Measurements from ENCODE around the gene LAMTOR1. TPM values are rescaled to one million over a fixed set of nuclear protein-coding genes. Genes with fewer than 3 reads are reported as not detected.

Gene LAMTOR1
- total and polyA plus RNA-seq, 10 of the 15 experiments (the other 5 are each of a cell fraction or from before 2014, with no cell fraction given): 58.8 to 141 (median 110) TPM

- TF ChIP-seq, protein P1, sequence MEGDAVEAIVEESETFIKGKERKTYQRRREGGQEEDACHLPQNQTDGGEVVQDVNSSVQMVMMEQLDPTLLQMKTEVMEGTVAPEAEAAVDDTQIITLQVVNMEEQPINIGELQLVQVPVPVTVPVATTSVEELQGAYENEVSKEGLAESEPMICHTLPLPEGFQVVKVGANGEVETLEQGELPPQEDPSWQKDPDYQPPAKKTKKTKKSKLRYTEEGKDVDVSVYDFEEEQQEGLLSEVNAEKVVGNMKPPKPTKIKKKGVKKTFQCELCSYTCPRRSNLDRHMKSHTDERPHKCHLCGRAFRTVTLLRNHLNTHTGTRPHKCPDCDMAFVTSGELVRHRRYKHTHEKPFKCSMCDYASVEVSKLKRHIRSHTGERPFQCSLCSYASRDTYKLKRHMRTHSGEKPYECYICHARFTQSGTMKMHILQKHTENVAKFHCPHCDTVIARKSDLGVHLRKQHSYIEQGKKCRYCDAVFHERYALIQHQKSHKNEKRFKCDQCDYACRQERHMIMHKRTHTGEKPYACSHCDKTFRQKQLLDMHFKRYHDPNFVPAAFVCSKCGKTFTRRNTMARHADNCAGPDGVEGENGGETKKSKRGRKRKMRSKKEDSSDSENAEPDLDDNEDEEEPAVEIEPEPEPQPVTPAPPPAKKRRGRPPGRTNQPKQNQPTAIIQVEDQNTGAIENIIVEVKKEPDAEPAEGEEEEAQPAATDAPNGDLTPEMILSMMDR (IDR thresholded peaks at IDR 0.05 in 2 of 3, conservative IDR thresholded peaks at IDR 0.05 in 1 of 3; ENCODE audit: control insufficient read depth in 2 of 3, extremely low read depth in 1 of 3, insufficient read depth in 1 of 3, low read depth in 3 of 3, low read length in 3 of 3): no peak
- TF ChIP-seq CHD4 (IDR thresholded peaks at IDR 0.05) (no peak), TAF1 (IDR thresholded peaks at IDR 0.05; ENCODE audit: borderline replicate concordance, low read depth, low read length) (no peak; the same call in 1 of the 2 replicates), RCOR1 (conservative IDR thresholded peaks at IDR 0.05; ENCODE audit: low read depth, low read length) (no peak), MYB (IDR thresholded peaks at IDR 0.05; ENCODE audit: borderline replicate concordance, low read depth, low read length) (peak; percentile 68; the same call in 1 of the 2 replicates), IKZF2 (IDR thresholded peaks at IDR 0.05) (peak; percentile 53 to 60), SRF (IDR thresholded peaks at IDR 0.05; ENCODE audit: low read depth in 2 of 2, low read length in 2 of 2) (no peak), EED (IDR thresholded peaks at IDR 0.05; ENCODE audit: low read depth) (peak; percentile 57), ZZZ3 (IDR thresholded peaks at IDR 0.05; ENCODE audit: control insufficient read depth, insufficient read length, low read depth) (no peak), ZNF217 (IDR thresholded peaks at IDR 0.05) (no peak), ZNF384 (IDR thresholded peaks at IDR 0.05; ENCODE audit: borderline replicate concordance, low read depth, low read length) (no peak), HDGF (IDR thresholded peaks at IDR 0.05) (0 out of 2 replicates have a peak, but pooled peaks have one; percentile 63), MEF2B (IDR thresholded peaks at IDR 0.05; ENCODE audit: partially characterized antibody, poor library complexity, severe bottlenecking) (peak; percentile 65), ESRRA (IDR thresholded peaks at IDR 0.05; ENCODE audit: low read length) (no peak), HDAC2 (IDR thresholded peaks at IDR 0.05) (0 out of 2 replicates have a peak, but pooled peaks have one; percentile 53), TBL1XR1 (IDR thresholded peaks at IDR 0.05; ENCODE audit: low read depth, low read length) (no peak), NBN (IDR thresholded peaks at IDR 0.05) (peak; percentile 73; the same call in 1 of the 2 replicates), EP300 (IDR thresholded peaks at IDR 0.05; ENCODE audit: borderline replicate concordance in 1 of 2, control insufficient read depth in 1 of 2, low read depth in 2 of 2, low read length in 2 of 2) (no peak), RELA (IDR thresholded peaks at IDR 0.05; ENCODE audit: borderline replicate concordance, partially characterized antibody) (no peak), NR2C1 (IDR thresholded peaks at IDR 0.05) (peak; percentile 75), BHLHE40 (IDR thresholded peaks at IDR 0.05; ENCODE audit: borderline replicate concordance in 1 of 2, low read depth in 2 of 2, low read length in 1 of 2) (peak; percentile 30 to 41; a peak in 2 of 4 replicates), FOXK2 (IDR thresholded peaks at IDR 0.05) (no peak), BMI1 (IDR thresholded peaks at IDR 0.05; ENCODE audit: borderline replicate concordance) (peak; percentile 97), ZNF207 (IDR thresholded peaks at IDR 0.05; ENCODE audit: borderline replicate concordance) (no peak; the same call in 1 of the 2 replicates)
- TF ChIP-seq, protein P2, sequence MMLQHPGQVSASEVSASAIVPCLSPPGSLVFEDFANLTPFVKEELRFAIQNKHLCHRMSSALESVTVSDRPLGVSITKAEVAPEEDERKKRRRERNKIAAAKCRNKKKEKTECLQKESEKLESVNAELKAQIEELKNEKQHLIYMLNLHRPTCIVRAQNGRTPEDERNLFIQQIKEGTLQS (IDR thresholded peaks at IDR 0.05; ENCODE audit: borderline replicate concordance, extremely low read depth, low read depth, low read length): no peak
These were observed 22.5 kb downstream of the LAMTOR1 start, which contains the start of the genes LRRC51 and NUMA1 (continued) for GRCh38 chr11:72080326-72081183.
